HepG2 (cell line): ENCODE data around the gene RANBP17. TPM values are rescaled to one million over a fixed set of nuclear protein-coding genes. Genes with fewer than 3 reads are reported as not detected.

Experiments
- ATAC-seq: fragments of 200-7000 bp; cut with Tn5 transposase; 3 replicates; pipeline ENCODE4 v1.9.1; 2020; ENCODE audit warnings: mild to moderate bottlenecking, moderate library complexity
- BruUV-seq: library from RNA; stranded (reverse); fragments of 400-500 nt; replicated peaks from 2 replicates; lab custom pipeline; 2021; lab: Mats Ljungman, UMichigan
- CTCF ChIA-PET: fragments of 300-600 bp; formaldehyde crosslinking; extraction: SDS; loops from one replicate; lab custom pipeline; 2021; ENCODE audit warnings: low total read pairs, inconsistent platforms, low intra/inter-chr PET ratio; lab: Yijun Ruan, JAX
- POLR2A ChIA-PET: fragments of 350-600 bp; sonication (Branson Sonifier 250); formaldehyde crosslinking; loops from one replicate; lab custom pipeline; 2020; ENCODE audit warnings: antibody characterized with exemption, inconsistent platforms; lab: Yijun Ruan, JAX
- DNase-seq: peaks from one replicate; pipeline ENCODE4 v3.0.0-alpha.2; 2015; ENCODE audit warnings: low spot score
- FAIRE-seq: peaks from 3 replicates; lab custom pipeline; 2011; peaks lifted over from hg19 to GRCh38; lab: Jason Lieb, UNC
- H2AFZ ChIP-seq: one replicate; pipeline ENCODE4 v1.6.1; 2011; ENCODE audit warnings: low read length, inconsistent platforms
- H3K27ac ChIP-seq: fragments of 300-600 bp; 3 replicates; pipeline ENCODE4 v1.8.0; 2011; ENCODE audit warnings: mixed run types, mild to moderate bottlenecking, mixed read lengths, low read length, inconsistent platforms; ENCODE audit not compliant: insufficient read depth; ENCODE audit errors: extremely low read length
- H3K27me3 ChIP-seq, 2 experiments: fragments of 200-600 bp in 1 of 2; 2 replicates in 1 of 2; 3 replicates in 1 of 2; pipeline versions ENCODE4 v1.6.0 to v1.8.0; 2011; ENCODE audit warnings: low read length in 2 of 2, mild to moderate bottlenecking in 2 of 2, moderate library complexity in 2 of 2, inconsistent platforms in 1 of 2; ENCODE audit not compliant: insufficient read depth in 2 of 2, control insufficient read depth in 1 of 2
- H3K36me3 ChIP-seq, 2 experiments: fragments of 200-600 bp in 1 of 2; replicated peaks in 1 of 2; 2 replicates in 1 of 2; 3 replicates in 1 of 2; pipeline versions ENCODE4 v1.5.1 to v1.8.0; 2011; ENCODE audit warnings: low read length in 2 of 2, inconsistent platforms in 1 of 2; ENCODE audit not compliant: insufficient read depth in 2 of 2, control insufficient read depth in 1 of 2
- H3K4me1 ChIP-seq: 2 replicates; pipeline ENCODE4 v1.5.1; 2012; ENCODE audit warnings: low read length, inconsistent platforms; ENCODE audit not compliant: insufficient read depth
- H3K4me2 ChIP-seq: 2 replicates; pipeline ENCODE4 v1.6.0; 2011; ENCODE audit warnings: low read depth, low read length, inconsistent platforms
- H3K4me3 ChIP-seq, 3 experiments: fragments of 200-600 bp in 1 of 3; sonication (generic), shearing (Covaris generic) in 1 of 3; replicated peaks in 1 of 3; 2 replicates each; pipeline ENCODE4 v1.5.1; 2011 to 2016; ENCODE audit warnings: low read length in 3 of 3, inconsistent platforms in 2 of 3, low read depth in 2 of 3, mild to moderate bottlenecking in 2 of 3, control low read depth in 1 of 3, mixed read lengths in 1 of 3; ENCODE audit not compliant: insufficient read depth in 1 of 3
- H3K79me2 ChIP-seq: one replicate; pipeline ENCODE4 v1.6.1; 2011; ENCODE audit warnings: low read length, inconsistent platforms; ENCODE audit not compliant: insufficient read depth
- H3K9ac ChIP-seq: 2 replicates; pipeline ENCODE4 v1.6.0; 2011; ENCODE audit warnings: mild to moderate bottlenecking, low read depth, low read length, inconsistent platforms; ENCODE audit not compliant: insufficient read depth
- H3K9me3 ChIP-seq: 2 replicates; pipeline ENCODE4 v1.5.1; 2012; ENCODE audit warnings: mild to moderate bottlenecking, low read length
- H4K20me1 ChIP-seq: 2 replicates; pipeline ENCODE4 v1.6.0; 2011; ENCODE audit warnings: inconsistent platforms, mild to moderate bottlenecking, low read length, moderate library complexity; ENCODE audit not compliant: insufficient read depth
- BCLAF1 ChIP-seq: fragments of 450-650 bp; IDR thresholded peaks from 2 replicates; pipeline ENCODE4 v1.6.1; 2017; ENCODE audit warnings: mild to moderate bottlenecking
- CEBPG ChIP-seq: IDR thresholded peaks from 2 replicates; pipeline ENCODE4 v1.6.1; 2016
- CTCF ChIP-seq: sonication (generic); formaldehyde crosslinking; IDR thresholded peaks from 2 replicates; pipeline ENCODE4 v1.5.0; 2020; ENCODE audit warnings: mild to moderate bottlenecking, missing genetic modification reagents, moderate library complexity
- ETS1 ChIP-seq: sonication (generic); formaldehyde crosslinking; IDR thresholded peaks from 2 replicates; pipeline ENCODE4 v1.4.0; 2020; ENCODE audit warnings: missing genetic modification reagents
- FOXK1 ChIP-seq: sonication (generic); formaldehyde crosslinking; IDR thresholded peaks from 2 replicates; pipeline ENCODE4 v1.4.0; 2020; ENCODE audit warnings: low read depth, missing genetic modification reagents, borderline replicate concordance
- HMG20A ChIP-seq: IDR thresholded peaks from 2 replicates; pipeline ENCODE4 v1.6.1; 2016; ENCODE audit warnings: borderline replicate concordance
- PRDM10 ChIP-seq: sonication (generic); formaldehyde crosslinking; IDR thresholded peaks from 2 replicates; pipeline ENCODE4 v1.4.0; 2020; ENCODE audit warnings: low read depth, missing genetic modification reagents
- RBFOX2 ChIP-seq: fragments of 200-400 bp; formaldehyde crosslinking; IDR thresholded peaks from 2 replicates; pipeline ENCODE4 v1.6.1; 2017; ENCODE audit warnings: low read depth, mild to moderate bottlenecking, low read length
- RXRB ChIP-seq: IDR thresholded peaks from 2 replicates; pipeline ENCODE4 v1.6.1; 2016; ENCODE audit warnings: borderline replicate concordance, missing genetic modification reagents, missing compliant biosample characterization
- SP1 ChIP-seq, 2 experiments: fragments of 450-650 bp in 1 of 2; sonication (generic) in 1 of 2; formaldehyde crosslinking in 1 of 2; IDR thresholded peaks; 2 replicates each; pipeline versions ENCODE4 v1.4.0 to v1.6.1; 2016 to 2020; ENCODE audit warnings: missing genetic modification reagents in 1 of 2
- TCF7 ChIP-seq: sonication (generic); IDR thresholded peaks from 2 replicates; pipeline ENCODE4 v1.6.1; 2016; ENCODE audit warnings: antibody characterized with exemption, low read depth
- ZNF598 ChIP-seq: sonication (generic); formaldehyde crosslinking; IDR thresholded peaks from 2 replicates; pipeline ENCODE4 v1.5.1; 2020; ENCODE audit warnings: mild to moderate bottlenecking, missing genetic modification reagents, borderline replicate concordance
- ZSCAN22 ChIP-seq: sonication (generic); formaldehyde crosslinking; IDR thresholded peaks from 2 replicates; pipeline ENCODE4 v1.4.0; 2020; ENCODE audit warnings: mild to moderate bottlenecking, missing genetic modification reagents
- WGBS: methylation state at CpG from one replicate; pipeline ENCODE4 v1.1.6; 2017; ENCODE audit warnings: low lambda C conversion rate; 5-methylcytosine and 5-hydroxymethylcytosine counted together
- in situ Hi-C: cut with HindIII; loops from 2 replicates; pipeline ENCODE4 v1.10.0; 2017; ENCODE audit warnings: low pct_unique_long_range_greater_than_20kb; ENCODE audit not compliant: extremely low pct_ligation_motif_present
- intact Hi-C: fragments of 100-400 bp; cut with micrococcal nuclease; formaldehyde crosslinking; loops from one replicate; pipeline ENCODE4 v1.10.0; 2022; ENCODE audit not compliant: unreplicated experiment
- polyA plus RNA-seq, 8 experiments: library from polyadenylated mRNA; depleted of rRNA in 3 of 8; stranded (reverse) in 7 of 8; unstranded in 1 of 8; fragments of >200 nt; fragmentation: Illumina TruSeq in 4 of 8; extraction: Trizol in 4 of 8; gene quantifications; 2 replicates each; pipeline versions ENCODE4 v1.2.1 to v1.2.3, GENCODE V29; 2011 to 2016; ENCODE audit warnings: low read depth in 4 of 8, missing spikeins in 1 of 8, mixed read lengths in 1 of 8; ENCODE audit not compliant: insufficient read depth in 1 of 8
- total RNA-seq, 5 experiments: library from RNA; depleted of rRNA; stranded (reverse); fragments of >200 nt; fragmentation: Illumina TruSeq; extraction: Trizol; gene quantifications; 2 replicates each; pipeline ENCODE4 v1.2.3, GENCODE V29; 2016; ENCODE audit warnings: low read depth in 1 of 5

RANBP17 gene
- total and polyA plus RNA-seq, 2 of the 13 experiments (the other 11 are each of a cell fraction or from before 2014, with no cell fraction given) = not detected

- peak; percentile 54 for TF ChIP-seq CTCF (CRISPR knock-in tag)
- TF ChIP-seq ZNF598 (CRISPR knock-in tag) = no peak
- no peak for TF ChIP-seq FOXK1 (CRISPR knock-in tag)
- no peak for TF ChIP-seq ZSCAN22 (CRISPR knock-in tag)
- TF ChIP-seq HMG20A (CRISPR knock-in tag) = no peak
Observed at GRCh38 chr5:171207256-171207847, 345.5 kb downstream of the RANBP17 start (continued).

- H2AFZ ChIP-seq = no peak overlapping the region
- 3% methylated on average over 2 of the region's 2 CpGs for WGBS
Observed at GRCh38 chr5:171221916-171222315, 360.1 kb downstream of the RANBP17 start.

More at GRCh38 chr5:171221916-171222315, 360.1 kb downstream of the RANBP17 start:
- FAIRE-seq (no peak), DNase-seq (no peak), ATAC-seq (no peak)
- Histone ChIP-seq H3K4me2 (no peak overlapping the region), H3K9me3 (no peaks in the 10 kb centered on the region), H3K79me2 (no peaks in the 10 kb centered on the region), H3K4me3 (no peak overlapping the region), H3K4me1 (no peaks in the 10 kb centered on the region), H4K20me1 (no peaks in the 10 kb centered on the region), H3K27ac (no peak overlapping the region), H3K36me3 (no peaks in the 10 kb centered on the region), H3K9ac (no peak overlapping the region), H3K27me3 (no peaks in the 10 kb centered on the region)
- in situ Hi-C loops (no loop called here), intact Hi-C loops (no loop called here)
- CTCF ChIA-PET = no interaction called here
- TF ChIP-seq CEBPG (CRISPR knock-in tag) (no peak), RBFOX2 (no peak), ETS1 (no peak), RXRB (no peak), TCF7 (no peak), BCLAF1 (no peak), SP1 (IDR thresholded peaks at IDR 0.05) (no peak), SP1 (CRISPR knock-in tag; IDR thresholded peaks at IDR 0.05) (no peak), PRDM10 (CRISPR knock-in tag) (no peak)
- no TSS peak for BruUV-seq
- POLR2A ChIA-PET = no interaction called here
